Pulmonary artery endothelial cell (primary cell): ENCODE results near the gene PRDM5. TPM values are rescaled to one million over a fixed set of nuclear protein-coding genes. Genes with fewer than 3 reads are reported as not detected.

ENCODE experiments used
- DNase-seq: peaks from one replicate; pipeline ENCODE4 v3.0.0-alpha.2; 2011; ENCODE audit warnings: low read depth, low spot score
- total RNA-seq: library from RNA; depleted of rRNA; stranded (reverse); fragments of >200 nt; gene quantifications from 2 replicates; pipeline ENCODE4 v1.2.3, GENCODE V29; 2014

Gene PRDM5
- total RNA-seq, 1 donor from 2014 or later = 6.1 TPM

DNA sequence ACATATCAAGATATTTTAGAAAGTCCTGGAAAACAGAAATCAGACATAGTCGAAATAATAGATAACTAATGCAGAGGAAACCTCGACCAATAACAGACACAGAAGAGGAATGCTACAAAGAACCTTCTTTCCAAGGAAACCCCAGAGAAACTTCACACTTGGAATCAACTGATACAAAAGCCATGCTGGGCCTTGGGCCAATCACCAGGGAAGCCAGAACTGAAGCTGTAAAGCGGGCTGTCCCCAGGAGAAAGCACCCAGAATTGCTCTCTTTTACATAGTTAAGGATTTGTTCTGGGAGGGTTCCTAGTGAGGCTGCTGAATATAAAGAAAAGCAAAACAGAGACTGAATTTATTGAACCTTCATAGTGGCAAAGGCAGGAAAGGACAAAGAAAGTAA is 100.5 kb downstream of the PRDM5 start:
- no peak for DNase-seq

DNA sequence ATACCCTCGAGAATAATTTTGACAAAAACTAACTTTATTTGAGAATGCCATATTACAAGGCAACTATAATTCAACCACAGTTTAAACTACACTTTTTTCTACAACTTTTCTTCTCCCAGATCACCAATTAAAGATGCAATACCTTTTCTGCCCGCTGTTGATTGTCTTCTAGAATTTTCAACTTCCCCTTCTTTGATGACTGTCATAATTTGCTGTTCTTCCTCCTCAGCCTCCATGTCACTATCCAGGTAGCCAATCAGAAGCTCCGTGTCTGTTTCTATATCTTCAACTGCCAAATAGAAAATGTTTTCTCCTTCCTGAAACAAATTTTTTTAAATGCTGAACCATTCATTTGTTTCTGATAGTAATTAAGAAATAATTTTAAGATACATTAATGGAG is 101.5 kb downstream of the PRDM5 start:
- DNase-seq = no peak

- DNase-seq = no peak
Measured at GRCh38 chr4:120819805-120820437, 102.6 kb downstream of the PRDM5 start.

- DNase-seq = no peak
Measured at GRCh38 chr4:120816296-120816965, 106.1 kb downstream of the PRDM5 start.

DNA sequence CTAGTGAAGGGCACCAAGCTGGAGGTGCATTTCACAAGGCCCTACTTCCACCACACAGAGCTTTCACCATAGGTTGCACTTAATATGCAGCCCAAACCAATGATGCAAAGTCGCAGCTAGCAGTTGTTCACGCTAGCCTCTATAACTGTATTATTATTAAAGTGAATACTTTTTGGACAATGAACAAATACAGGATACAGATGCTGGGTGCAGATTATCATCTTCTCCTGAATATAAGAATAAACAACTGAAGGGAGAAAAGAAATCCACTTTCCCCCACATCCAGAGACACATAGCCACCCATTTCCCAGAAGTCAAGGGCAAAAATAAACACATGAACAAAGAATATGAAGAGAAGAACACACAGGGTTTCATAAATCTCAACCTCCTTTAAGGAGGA is 107.2 kb downstream of the PRDM5 start:
- peak; percentile 15 for DNase-seq

DNA sequence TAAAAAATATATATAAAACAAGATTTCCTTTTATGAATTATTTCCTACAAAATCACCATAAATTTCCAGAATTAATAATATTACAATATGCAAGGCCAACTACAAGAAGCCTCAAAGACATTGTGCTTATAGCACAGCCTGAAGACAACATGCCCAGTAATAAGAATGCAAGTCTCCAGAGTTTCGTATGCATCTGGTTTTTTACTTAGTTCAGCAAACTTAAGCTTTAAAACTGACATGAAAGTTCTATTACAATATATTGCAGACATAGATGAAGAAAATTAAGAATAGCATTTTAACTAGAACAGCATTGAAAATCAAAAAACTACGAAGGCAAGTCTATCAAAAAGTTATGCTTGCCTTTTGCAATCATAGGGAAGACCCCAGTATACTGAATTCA is 107.6 kb downstream of the PRDM5 start:
- DNase-seq = no peak

DNA sequence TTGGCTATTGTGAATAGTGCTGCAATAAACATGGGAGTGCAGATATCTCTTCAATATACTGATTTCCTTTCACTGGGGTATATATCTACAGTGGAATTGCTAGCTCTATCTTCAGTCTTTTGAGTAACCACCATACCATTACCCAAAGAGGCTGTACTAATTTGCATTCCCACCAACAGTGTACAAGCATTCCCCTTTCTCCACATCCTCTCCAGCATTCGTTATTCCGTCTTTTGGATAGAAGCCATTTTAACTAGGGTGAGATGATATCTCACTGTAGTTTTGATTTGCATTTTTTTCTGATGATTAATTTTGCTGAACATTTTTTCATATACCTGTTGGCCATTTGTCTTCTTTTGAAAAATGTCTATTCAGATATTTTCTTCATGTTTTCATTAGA is 110.3 kb downstream of the PRDM5 start:
- no peak for DNase-seq

DNA sequence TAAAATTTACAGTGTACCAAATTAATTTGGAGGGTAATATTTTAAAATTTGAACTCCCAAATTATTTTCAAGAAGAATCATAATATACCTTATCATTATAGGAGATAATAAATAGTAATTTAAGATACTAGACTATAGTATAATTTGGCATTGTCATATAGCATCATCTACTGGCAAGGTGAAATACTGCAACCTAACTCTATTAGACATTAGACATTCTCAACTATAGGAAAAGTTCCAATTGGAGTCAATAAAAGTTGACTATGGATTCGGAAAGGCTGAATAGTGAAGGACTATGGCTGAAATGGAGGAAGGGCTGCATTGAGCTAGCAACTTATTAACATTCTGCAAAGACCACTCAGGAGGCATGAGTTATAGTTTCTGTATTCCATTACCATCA is 113.0 kb downstream of the PRDM5 start:
- DNase-seq = no peak

DNA sequence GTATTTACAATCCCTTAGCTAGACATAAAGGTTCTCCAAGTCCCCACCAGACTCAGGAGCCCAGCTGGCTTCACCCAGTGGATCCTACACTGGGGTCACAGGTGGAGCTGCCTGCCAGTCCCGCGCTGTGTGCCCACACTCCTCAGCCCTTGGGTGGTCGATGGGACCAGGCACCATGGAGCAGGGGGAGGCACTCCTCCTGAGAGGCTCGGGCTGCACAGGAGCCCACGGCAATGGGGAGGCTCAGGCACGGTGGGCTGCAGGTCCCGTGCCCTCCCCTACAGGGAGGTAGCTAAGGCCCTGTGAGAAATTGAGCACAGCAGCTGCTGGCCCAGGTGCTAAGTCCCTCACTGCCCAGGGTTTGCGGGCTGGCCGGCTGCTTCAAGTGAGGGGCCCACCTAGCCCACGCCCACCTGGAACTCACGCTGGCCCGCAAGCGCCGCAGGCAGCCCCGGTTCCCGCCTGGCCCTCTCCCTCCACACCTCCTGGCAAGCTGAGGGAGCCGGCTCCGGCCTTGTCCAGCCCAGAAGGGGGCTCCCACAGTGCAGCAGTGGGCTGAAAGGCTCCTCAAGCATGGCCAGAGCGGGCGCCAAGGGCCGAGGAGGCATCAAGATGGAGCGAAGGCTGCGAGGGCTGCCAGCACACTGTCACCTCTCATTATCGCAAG is 113.9 kb downstream of the PRDM5 start:
- no peak for DNase-seq

DNA sequence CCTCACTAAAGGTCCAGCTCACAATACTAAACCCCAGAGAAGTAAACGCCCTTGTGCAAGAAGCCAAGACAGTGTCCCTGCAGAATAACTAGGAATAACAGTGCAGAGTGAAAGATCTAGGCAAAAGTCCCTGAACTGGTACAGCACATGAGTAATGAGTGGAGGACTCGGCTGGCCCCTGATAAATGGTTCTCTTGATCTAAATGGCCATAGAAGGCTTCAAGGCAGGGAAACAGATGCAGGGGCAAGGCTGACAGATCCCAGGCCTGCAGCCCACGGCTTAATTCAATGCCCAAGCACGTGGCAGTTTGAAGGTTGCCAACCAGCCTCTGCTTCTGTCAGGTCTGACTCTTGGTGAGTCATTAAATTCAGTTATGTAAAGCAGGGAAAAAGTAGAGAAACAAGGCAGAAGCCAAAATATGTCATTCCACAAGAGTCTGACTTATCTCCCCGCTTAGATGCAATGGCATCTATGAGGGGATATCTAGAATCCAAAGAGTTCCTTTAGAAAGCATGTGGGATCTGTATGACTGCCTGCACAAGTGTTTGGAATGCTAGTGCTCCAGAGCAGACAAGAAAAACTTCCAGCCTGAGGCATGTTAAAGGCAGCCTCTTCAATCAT is 121.3 kb downstream of the PRDM5 start:
- DNase-seq = no peak

DNA sequence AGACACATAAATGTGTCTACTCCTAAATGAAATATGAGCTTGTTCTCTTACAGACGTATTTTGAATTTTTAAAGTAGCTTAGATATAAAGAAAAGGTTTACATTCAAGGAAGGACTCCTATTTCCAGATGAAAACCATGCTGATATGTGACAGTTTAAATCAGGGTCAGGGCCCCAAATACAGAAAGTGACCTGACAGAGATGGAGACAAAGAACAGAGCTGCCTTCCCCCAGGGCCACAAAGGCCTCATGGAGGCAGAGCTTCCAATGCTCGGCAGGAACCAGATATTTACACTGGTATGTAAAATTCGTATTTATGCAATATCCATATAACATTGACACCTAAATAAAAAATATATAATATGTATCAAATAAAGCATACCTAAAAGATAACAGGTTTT is 124.0 kb downstream of the PRDM5 start:
- no peak for DNase-seq

GRCh38 chr4:120796271-120796670 is 126.3 kb downstream of the PRDM5 start:
- DNase-seq = no peak

DNA sequence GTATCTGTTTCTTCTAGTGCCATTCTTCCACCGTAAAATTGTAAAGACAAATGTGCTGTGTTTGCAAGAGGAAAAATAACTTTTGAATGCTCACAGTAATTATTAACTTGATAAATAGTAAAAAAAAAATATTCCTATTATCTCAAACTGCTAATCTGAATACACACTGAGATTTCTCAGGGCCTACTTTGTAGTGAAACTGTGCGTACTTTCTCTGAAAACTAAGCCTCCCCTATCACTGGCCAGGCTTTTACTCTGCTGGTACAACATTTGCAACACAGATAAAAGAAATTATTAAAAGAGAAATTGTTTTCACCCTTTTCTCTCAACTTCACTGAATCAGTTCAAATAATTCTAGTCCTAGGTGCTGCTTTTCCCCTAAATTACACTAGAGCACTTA is 137.3 kb downstream of the PRDM5 start:
- DNase-seq = no peak

DNA sequence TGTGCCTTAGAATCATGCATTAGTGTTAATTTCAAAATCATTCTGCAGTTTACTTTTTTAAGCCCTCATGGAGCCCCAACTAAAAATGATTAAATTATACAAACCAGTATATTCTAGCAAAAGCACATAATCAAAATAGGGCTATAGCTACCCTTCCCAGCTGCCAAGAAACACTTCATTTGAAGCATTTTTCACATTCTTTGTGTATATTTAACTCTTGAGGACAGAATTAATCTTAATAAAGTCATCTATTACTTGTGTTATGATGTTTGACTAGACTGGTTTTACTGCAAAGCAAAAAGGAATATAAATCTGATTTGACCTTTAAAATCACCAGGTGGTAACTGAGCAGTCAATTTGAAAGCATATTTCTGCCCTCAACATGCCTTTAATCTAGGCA is 145.1 kb downstream of the PRDM5 start:
- no peak for DNase-seq

DNA sequence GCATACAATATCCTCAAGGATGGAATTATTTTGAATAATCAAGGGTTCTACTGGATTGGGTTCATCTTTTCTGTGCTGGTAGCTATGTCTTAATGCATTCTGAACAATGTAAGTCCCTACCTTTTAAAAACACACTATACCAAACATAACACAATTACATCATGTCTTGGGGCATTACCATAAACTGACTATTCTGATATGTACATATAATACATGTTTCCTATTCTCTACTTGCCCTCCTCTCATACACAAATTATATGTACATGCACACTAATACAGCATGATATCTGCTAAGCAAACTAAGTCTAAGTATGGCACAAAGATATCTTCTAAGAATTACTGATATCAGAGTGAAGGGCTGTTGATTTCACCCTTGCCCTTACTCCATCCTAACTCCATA is 147.1 kb downstream of the PRDM5 start:
- DNase-seq = no peak

DNA sequence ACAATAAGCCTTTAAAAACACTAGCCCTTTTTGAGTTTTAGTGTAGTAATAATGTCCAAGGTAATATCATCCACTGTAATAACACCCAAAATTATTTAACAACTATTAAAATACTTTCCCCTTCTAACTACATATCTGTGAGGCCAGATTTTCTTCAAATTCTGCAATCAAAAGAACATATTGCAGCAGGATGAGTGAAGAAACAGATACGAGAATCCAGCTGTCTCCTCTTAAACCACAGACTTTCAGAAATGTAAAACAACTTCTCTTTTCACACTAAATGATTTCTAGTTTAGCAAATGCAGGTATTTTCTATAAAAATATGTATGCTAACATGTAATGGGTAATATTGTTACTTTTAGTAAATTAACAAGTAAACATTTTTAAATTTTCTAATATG is 148.9 kb downstream of the PRDM5 start:
- no peak for DNase-seq

- DNase-seq = no peak
Measured at GRCh38 chr4:120771907-120772306, 150.6 kb downstream of the PRDM5 start.

DNA sequence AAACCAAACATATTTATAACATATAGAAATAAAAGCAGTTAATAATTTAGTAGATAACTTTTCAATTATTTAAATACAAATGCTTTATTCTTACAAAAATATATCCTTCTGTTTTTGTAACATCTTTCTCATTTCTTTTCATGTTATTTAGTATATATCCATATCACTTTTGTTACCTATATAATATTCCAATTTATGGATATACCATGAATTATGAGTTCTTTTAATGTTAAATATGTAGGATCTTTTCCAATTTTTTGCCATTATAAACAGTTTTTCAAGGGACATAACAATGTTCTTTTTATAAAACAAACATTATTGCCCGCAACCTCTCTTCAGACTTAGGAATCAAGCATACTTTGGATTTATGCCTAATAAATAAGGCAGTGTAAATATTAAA is 151.6 kb downstream of the PRDM5 start:
- no peak for DNase-seq

- no peak for DNase-seq
Measured at GRCh38 chr4:120769227-120769626, 153.3 kb downstream of the PRDM5 start.

- DNase-seq = no peak
Measured at GRCh38 chr4:120765260-120765680, 157.3 kb downstream of the PRDM5 start.

DNA sequence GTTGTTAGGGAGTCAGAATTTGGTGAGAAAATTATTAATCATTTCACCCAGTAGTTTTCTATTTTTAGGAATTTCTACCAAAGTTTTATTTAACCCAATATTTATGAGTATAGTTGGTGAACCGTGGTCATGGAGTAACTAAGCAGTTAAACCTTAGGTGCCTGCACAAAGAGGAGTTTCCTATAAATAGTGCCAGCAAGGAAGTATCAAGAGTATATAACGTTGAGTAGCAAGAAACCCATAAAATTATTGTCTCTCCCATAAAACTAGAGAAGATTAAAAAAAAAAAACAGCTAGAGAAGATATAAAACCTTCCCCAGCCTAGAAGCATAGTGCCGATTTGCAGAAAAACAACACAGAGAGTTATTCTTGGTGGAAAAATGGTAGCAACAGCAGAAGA is 158.9 kb downstream of the PRDM5 start:
- no peak for DNase-seq

DNA sequence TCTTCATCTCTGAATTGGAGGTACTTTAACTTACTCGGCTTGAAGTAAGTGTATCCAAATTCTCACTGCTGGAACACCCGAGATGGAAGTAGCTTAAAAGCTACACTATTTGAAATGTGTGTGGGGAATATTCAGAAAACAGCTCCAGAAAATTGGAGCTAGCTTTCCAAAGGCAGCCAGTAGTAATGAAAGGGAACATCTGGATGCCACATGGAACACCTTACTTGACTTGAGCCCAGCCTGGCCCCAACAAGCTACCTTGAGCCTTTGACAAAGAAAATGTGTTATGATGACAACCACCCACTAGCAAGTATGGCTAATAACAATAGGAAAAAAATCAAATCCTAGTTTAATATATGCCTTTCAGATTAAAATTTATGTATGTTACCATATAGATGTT is 161.5 kb downstream of the PRDM5 start:
- DNase-seq = no peak

DNA sequence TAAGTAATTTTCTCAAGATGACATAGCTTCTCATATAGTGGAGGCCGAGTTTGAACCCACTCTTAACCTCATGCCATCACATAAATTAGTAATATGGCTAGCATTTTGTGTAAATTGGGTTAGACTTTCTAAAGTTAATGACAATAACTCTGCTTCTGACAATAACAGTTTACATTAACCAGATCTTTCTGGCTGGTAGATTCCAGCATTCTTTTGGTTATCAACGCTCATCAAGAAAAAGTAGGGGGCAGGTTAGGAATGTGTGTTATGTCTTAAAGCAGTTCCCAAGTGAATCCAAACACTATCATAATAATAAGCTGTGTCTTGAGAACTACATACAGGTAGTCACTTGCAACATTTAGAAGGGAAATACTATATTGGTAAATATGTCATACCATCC is 162.5 kb downstream of the PRDM5 start:
- no peak for DNase-seq
